Fibroblast of villous mesenchyme (primary cell): Measurements from ENCODE around the gene ATP8A2. TPM values are rescaled to one million over a fixed set of nuclear protein-coding genes. Genes with fewer than 3 reads are reported as not detected.

ENCODE experiments used
- DNase-seq: peaks from one replicate; pipeline ENCODE4 v3.0.0-alpha.2; 2010; ENCODE audit warnings: low read depth
- H3K4me3 ChIP-seq: 2 replicates; pipeline ENCODE4 v1.5.1; 2011; ENCODE audit warnings: low read depth, mild to moderate bottlenecking, low read length
- total RNA-seq: library from RNA; depleted of rRNA; stranded (reverse); fragments of >200 nt; gene quantifications from 2 replicates; pipeline ENCODE4 v1.2.3, GENCODE V29; 2012
- TF ChIP-seq, protein P1 (sequence below): IDR thresholded peaks from 2 replicates; pipeline ENCODE4 v1.5.1; 2012; ENCODE audit warnings: low read depth, mild to moderate bottlenecking, low read length; ENCODE audit not compliant: insufficient read depth

Gene ATP8A2
- total RNA-seq, 1 donor: under 0.01 TPM

DNA sequence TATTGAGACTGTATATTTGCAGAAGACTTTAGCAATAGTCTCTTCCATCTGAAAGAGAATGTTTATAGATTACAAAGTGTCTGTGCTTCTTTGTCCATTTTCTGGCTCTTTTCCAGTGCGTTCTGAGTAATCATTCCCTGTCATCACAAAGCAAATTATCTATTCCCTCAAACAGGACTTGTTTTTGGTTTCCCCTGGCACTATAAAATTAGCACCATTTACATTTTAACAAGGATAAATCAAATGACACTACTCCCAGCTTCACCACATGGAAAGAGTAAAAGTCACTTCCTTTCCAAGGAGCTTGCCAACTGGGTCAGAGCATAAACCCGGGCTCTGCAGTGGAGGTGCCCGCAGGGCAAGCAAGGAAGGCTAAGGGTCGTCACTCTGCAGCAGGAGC, 591.9 kb downstream of the ATP8A2 start:
- no peak overlapping the region for H3K4me3 ChIP-seq
- no peak for DNase-seq

DNA sequence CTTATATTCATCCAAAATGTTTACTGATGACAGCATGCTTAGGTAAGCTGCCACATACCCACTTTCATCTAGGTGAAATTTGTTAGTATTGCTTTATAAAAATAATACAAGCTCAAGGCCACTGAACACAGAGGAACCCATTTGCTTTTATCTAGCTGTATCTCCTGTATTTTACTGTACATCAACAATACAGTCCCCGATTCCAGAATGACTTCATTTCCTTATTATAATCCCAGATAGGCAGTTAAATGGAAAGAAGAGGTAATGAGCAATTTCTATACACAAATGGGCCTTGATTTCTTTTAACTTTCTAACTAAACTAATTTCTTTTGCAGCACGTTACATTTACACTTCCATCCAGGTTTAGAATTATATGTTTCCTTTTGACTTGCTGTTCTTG, 593.8 kb downstream of the ATP8A2 start:
- TF ChIP-seq, protein P1, sequence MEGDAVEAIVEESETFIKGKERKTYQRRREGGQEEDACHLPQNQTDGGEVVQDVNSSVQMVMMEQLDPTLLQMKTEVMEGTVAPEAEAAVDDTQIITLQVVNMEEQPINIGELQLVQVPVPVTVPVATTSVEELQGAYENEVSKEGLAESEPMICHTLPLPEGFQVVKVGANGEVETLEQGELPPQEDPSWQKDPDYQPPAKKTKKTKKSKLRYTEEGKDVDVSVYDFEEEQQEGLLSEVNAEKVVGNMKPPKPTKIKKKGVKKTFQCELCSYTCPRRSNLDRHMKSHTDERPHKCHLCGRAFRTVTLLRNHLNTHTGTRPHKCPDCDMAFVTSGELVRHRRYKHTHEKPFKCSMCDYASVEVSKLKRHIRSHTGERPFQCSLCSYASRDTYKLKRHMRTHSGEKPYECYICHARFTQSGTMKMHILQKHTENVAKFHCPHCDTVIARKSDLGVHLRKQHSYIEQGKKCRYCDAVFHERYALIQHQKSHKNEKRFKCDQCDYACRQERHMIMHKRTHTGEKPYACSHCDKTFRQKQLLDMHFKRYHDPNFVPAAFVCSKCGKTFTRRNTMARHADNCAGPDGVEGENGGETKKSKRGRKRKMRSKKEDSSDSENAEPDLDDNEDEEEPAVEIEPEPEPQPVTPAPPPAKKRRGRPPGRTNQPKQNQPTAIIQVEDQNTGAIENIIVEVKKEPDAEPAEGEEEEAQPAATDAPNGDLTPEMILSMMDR: no peak
- DNase-seq: no peak
- no peak overlapping the region for H3K4me3 ChIP-seq

More for the DNA sequence above, 591.9 kb downstream of the ATP8A2 start:
- TF ChIP-seq, protein P1: no peak

DNA sequence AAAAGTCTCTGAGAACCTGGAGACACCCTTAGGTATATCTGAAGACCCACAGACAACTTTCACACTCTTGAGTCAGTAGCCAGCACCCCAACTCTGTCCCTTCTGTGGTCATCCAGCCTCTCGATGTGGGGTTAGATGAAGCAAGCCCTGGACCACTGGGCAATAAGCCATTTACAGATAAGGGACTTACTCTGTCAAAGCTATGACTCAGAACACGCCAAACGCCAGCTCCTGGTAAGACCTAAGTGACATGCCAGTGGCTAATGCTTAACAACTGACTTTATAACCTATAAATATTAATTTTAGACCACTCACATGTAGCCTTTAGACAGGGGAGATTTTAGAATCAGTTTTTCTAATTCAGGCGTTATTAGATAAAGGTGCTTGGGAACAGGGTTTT, 594.3 kb downstream of the ATP8A2 start:
- TF ChIP-seq, protein P1: no peak
- no peak for DNase-seq
- H3K4me3 ChIP-seq: no peak overlapping the region

DNA sequence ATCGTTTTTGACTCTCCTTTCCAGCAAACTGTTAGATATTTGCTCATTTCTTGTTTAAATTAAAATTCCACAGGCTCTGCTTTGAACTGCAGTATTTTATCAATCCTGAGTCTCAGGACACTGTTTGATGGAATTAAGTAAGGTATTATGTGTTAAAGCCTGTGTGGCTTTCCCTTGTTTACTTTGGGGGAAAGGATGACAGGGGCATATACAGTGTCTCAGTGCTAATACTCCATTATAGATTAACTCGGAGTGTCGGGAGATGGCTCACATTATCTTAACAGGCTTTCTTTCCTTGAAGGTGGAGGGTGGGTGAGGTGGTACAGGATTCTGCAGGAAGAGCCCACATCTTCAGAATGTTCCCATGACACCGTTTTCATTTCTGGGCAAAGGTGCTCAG, 595.4 kb downstream of the ATP8A2 start:
- H3K4me3 ChIP-seq: no peak overlapping the region
- TF ChIP-seq, protein P1: no peak
- DNase-seq: no peak

DNA sequence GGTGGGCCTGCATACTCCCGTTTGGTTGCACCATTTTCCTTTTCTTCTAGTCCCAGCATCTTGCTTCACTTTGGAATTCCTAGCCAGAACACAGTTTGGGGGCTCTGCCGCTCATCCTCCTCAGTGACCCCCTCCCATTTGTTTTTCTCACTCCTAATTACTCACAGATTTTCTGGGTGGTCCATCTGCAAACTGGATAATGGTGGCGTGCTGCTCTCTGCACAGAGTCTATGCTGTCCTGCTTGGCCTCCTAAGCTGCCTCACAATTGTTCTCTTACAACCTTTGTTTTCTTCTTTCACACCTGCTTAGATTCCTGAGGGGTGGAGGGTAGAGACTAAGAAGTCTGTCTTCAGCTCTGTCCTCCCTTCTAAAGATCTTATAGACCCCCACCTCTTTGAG, 599.3 kb downstream of the ATP8A2 start:
- no peak overlapping the region for H3K4me3 ChIP-seq
- DNase-seq: no peak
- TF ChIP-seq, protein P1: no peak

DNA sequence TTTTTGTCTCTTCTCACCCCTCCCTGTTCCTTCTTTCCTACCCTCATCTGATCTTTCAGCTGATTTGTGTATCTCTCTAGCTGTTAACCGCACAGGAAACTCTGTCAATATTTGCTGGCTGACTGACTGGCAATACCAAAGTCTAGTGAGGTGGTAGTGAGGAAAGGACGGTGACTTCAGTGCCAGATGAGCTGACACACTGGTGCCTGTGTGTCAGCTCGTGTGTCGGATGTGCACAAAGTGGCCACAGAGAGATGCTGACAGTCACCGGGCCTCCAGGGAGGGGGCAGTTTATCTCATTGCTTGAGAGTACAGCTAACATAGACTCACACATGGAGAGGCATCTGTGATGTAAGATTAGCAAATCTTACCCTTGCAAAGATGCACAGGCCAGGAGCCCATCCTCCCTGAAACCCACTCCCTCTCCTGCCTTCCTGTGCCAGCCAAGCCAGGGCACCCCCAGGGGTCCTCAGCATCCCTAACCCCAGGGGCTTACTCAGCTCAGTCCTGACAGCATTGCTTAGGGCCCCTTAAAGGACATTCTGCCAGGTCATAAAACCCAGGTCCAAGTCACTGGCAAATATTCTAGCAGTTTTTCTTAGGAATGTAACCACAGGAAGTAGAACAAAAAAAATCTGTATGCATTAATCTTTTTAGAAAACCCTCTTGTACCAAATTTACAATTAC, 599.8 kb downstream of the ATP8A2 start:
- no peak for DNase-seq
- TF ChIP-seq, protein P1: no peak
- H3K4me3 ChIP-seq: no peak overlapping the region

DNA sequence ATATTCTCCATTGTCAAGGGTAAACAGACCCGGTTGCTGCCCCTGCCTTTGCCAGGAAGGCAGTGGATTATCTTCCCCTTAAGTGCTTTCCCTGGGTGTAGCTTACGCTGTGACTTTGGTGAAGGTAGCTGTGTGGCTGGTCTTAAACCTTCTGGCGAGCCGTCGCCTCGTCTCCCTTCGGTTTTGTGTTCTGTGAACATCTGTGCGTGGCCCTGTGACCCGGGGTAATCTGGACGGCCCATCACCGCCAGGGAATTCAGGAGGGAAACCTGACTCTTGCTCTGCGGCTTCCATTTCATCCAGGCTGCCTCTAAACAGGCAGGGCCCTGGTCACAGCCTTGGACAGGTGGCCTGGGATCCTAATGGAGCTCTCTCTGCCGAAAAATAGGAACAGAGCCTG, 601.3 kb downstream of the ATP8A2 start:
- no peak for DNase-seq
- TF ChIP-seq, protein P1: no peak
- H3K4me3 ChIP-seq: no peak overlapping the region
